ENCODE results near the gene CEP126.

DNA sequence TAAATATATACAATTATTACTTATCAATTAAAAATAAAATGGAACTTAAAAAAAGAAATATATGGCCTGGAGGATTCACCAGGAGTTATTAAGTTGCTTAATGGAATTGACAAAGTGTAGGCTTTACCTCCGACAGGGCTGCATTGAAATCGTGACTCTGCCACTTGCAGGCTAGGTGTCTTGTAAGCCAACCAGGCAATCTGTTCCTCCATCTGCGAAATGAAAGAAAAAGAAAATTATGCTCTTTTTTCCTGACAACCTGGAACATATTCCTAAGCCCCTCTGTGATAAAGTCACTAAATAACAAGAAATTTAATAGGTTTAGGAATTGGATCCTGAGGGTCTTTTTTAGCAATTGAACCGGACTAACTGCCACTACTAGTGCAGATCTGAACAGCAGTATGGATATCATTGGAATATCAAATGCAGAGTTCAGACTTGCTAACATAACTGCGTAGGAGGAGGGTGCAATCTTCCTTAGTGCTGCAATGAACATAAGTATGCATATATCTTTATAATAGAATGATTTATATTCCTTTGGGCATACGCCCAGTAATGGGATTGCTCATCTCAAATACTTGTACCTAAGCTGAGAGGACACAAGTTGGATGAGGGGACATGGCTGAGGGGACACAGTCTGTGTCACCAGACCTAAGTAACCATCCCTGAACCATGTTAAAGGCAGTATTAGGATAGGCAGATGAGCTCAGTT lies 42.5 kb upstream of the CEP126 start:
- no peak for TF ChIP-seq POLR2A (IDR thresholded peaks at IDR 0.05; ENCODE audit: low read depth, low read length)
- TF ChIP-seq POLR2AphosphoS5 (IDR thresholded peaks at IDR 0.05; ENCODE audit: low read depth, low read length) = no peak
- TF ChIP-seq TAF1 (IDR thresholded peaks at IDR 0.05; ENCODE audit: borderline replicate concordance, low read depth, low read length) = no peak

Measured in GM12892 (cell line).